ENCODE measurements around the gene RCAN2. TPM values are rescaled to one million over a fixed set of nuclear protein-coding genes. Genes with fewer than 3 reads are reported as not detected.

RCAN2 gene
- total and polyA plus RNA-seq, 2 experiments from 2014 or later: 44.9 to 55.6 TPM

GRCh38 chr6:46419576-46420002 is 71.7 kb downstream of the RCAN2 start:
- TF ChIP-seq CTCF (IDR thresholded peaks at IDR 0.05; ENCODE audit: low read depth, low read length): peak; percentile 78
- H3K27me3 ChIP-seq: no peaks in the 10 kb centered on the region
- peak; percentile 78 to 80 for DNase-seq (ENCODE audit: low read depth in 1 of 2, low spot score in 1 of 2)

GRCh38 chr6:46414398-46414797 is 76.9 kb downstream of the RCAN2 start:
- Histone ChIP-seq H3K4me1 (ENCODE audit: low read depth) (peaks cover 9% of the 10 kb centered on the region), H3K27ac (no peak overlapping the region), H3K27me3 (no peaks in the 10 kb centered on the region), H3K9me3 (ENCODE audit: low read depth) (no peaks in the 10 kb centered on the region), H3K36me3 (no peaks in the 10 kb centered on the region), H3K4me3 (no peak overlapping the region)
- TF ChIP-seq CTCF (IDR thresholded peaks at IDR 0.05; ENCODE audit: low read depth, low read length): no peak
- no peak for DNase-seq (ENCODE audit: low read depth in 1 of 2, low spot score in 1 of 2)

More at GRCh38 chr6:46419576-46420002, 71.7 kb downstream of the RCAN2 start:
- H3K4me1 ChIP-seq (ENCODE audit: low read depth): peaks cover 29% of the 10 kb centered on the region
- no peak overlapping the region for H3K4me3 ChIP-seq
- no peaks in the 10 kb centered on the region for H3K36me3 ChIP-seq
- no peaks in the 10 kb centered on the region for H3K9me3 ChIP-seq (ENCODE audit: low read depth)
- H3K27ac ChIP-seq: no peak overlapping the region

- Histone ChIP-seq H3K36me3 (no peaks in the 10 kb centered on the region), H3K4me3 (no peak overlapping the region), H3K4me1 (ENCODE audit: low read depth) (peaks cover 9% of the 10 kb centered on the region), H3K27me3 (no peaks in the 10 kb centered on the region), H3K9me3 (ENCODE audit: low read depth) (no peaks in the 10 kb centered on the region), H3K27ac (no peak overlapping the region)
- DNase-seq (ENCODE audit: low read depth in 1 of 2, low spot score in 1 of 2): no peak
- TF ChIP-seq CTCF (IDR thresholded peaks at IDR 0.05; ENCODE audit: low read depth, low read length): no peak
Measured at GRCh38 chr6:46412662-46413061, 78.6 kb downstream of the RCAN2 start.

- no peak for TF ChIP-seq CTCF (IDR thresholded peaks at IDR 0.05; ENCODE audit: low read depth, low read length)
Measured at GRCh38 chr6:46411456-46412197, 79.6 kb downstream of the RCAN2 start.

GRCh38 chr6:46410334-46410953 is 80.8 kb downstream of the RCAN2 start:
- TF ChIP-seq CTCF (IDR thresholded peaks at IDR 0.05; ENCODE audit: low read depth, low read length): peak; percentile 61
- Histone ChIP-seq H3K27ac (no peak overlapping the region), H3K36me3 (no peaks in the 10 kb centered on the region), H3K27me3 (no peaks in the 10 kb centered on the region), H3K4me3 (no peak overlapping the region), H3K4me1 (ENCODE audit: low read depth) (peaks cover 9% of the 10 kb centered on the region), H3K9me3 (ENCODE audit: low read depth) (no peaks in the 10 kb centered on the region)
- peak; percentile 38 to 65 for DNase-seq (ENCODE audit: low read depth in 1 of 2, low spot score in 1 of 2)

More at GRCh38 chr6:46411456-46412197, 79.6 kb downstream of the RCAN2 start:
- no peaks in the 10 kb centered on the region for H3K36me3 ChIP-seq
- H3K4me3 ChIP-seq: no peak overlapping the region
- H3K9me3 ChIP-seq (ENCODE audit: low read depth): no peaks in the 10 kb centered on the region
- no peak for DNase-seq (ENCODE audit: low read depth in 1 of 2, low spot score in 1 of 2)
- no peaks in the 10 kb centered on the region for H3K27me3 ChIP-seq
- H3K4me1 ChIP-seq (ENCODE audit: low read depth): peaks cover 9% of the 10 kb centered on the region
- no peak overlapping the region for H3K27ac ChIP-seq
